ENCODE measurements around the gene KRTAP4-9.
"Not testable (repeated sequence)": the region's sequence is repeated elsewhere in the genome, so short reads cannot be mapped to it uniquely, and the experiment has no call there.

Gene KRTAP4-9

GRCh38 chr17:41105347-41105746 lies at the start of gene KRTAP4-9:
KRTAP4-9 (plus strand) TSS chr17:41105389; CDS start chr17:41105389, 0 bp downstream.
- H3K27ac ChIP-seq, result not testable (repeated sequence)

GRCh38 chr17:41057547-41057946 lies 47.6 kb upstream of the KRTAP4-9 start:
- no peak for TF ChIP-seq ZFX (IDR thresholded peaks at IDR 0.05)
- TF ChIP-seq CTCF (conservative IDR thresholded peaks at IDR 0.05), result no peak

GRCh38 chr17:41058741-41059140 lies 46.4 kb upstream of the KRTAP4-9 start:
- TF ChIP-seq ZFX (IDR thresholded peaks at IDR 0.05) (no peak), CTCF (conservative IDR thresholded peaks at IDR 0.05) (no peak)
- H3K27ac ChIP-seq, result no peak overlapping the region

More at GRCh38 chr17:41057547-41057946, 47.6 kb upstream of the KRTAP4-9 start:
- no peak overlapping the region for H3K27ac ChIP-seq

- H3K27ac ChIP-seq, result not testable (repeated sequence)
Measured at GRCh38 chr17:41059276-41060051, 45.7 kb upstream of the KRTAP4-9 start.

- TF ChIP-seq CTCF (conservative IDR thresholded peaks at IDR 0.05) (no peak), ZFX (IDR thresholded peaks at IDR 0.05) (no peak)
- H3K27ac ChIP-seq, result no peak within 1 kb of the TSS
Measured at GRCh38 chr17:41060052-41060604, 45.1 kb upstream of the KRTAP4-9 start, which contains the start of gene KRTAP2-3. KRTAP2-3 (minus strand) TSS chr17:41060114; CDS start chr17:41060050, 64 bp downstream.

GRCh38 chr17:41061964-41062363 lies 43.2 kb upstream of the KRTAP4-9 start:
- H3K27ac ChIP-seq, result no peak overlapping the region
- TF ChIP-seq ZFX (IDR thresholded peaks at IDR 0.05), result no peak
- TF ChIP-seq CTCF (conservative IDR thresholded peaks at IDR 0.05), result no peak

GRCh38 chr17:41063449-41063848 lies 41.7 kb upstream of the KRTAP4-9 start:
- TF ChIP-seq ZFX (IDR thresholded peaks at IDR 0.05), result no peak
- no peak for TF ChIP-seq CTCF (conservative IDR thresholded peaks at IDR 0.05)
- no peak overlapping the region for H3K27ac ChIP-seq

GRCh38 chr17:41064301-41064700 lies 40.9 kb upstream of the KRTAP4-9 start:
- H3K27ac ChIP-seq, result no peak overlapping the region
- TF ChIP-seq CTCF (conservative IDR thresholded peaks at IDR 0.05) (no peak), ZFX (IDR thresholded peaks at IDR 0.05) (no peak)

GRCh38 chr17:41065016-41065689 lies 40.0 kb upstream of the KRTAP4-9 start:
- H3K27ac ChIP-seq, result not testable (repeated sequence)
